Pancreas (tissue), 10 donors: ENCODE results near the gene SYCP2. TPM values are rescaled to one million over a fixed set of nuclear protein-coding genes. Genes with fewer than 3 reads are reported as not detected.
A peak's percentile ranks its signal among the peaks of the same experiment; 100 is the strongest.

Experiments used
- ATAC-seq, 4 donors: fragments of 200-7000 bp; cut with Tn5 transposase; one replicate each; pipeline versions ENCODE4 v1.8.0 to v1.9.1; 2020; ENCODE audit warnings: mild to moderate bottlenecking in 4 of 4, moderate library complexity in 4 of 4
- DNase-seq, 6 donors: peaks; one replicate each; pipeline ENCODE4 v3.0.0-alpha.2; 2020
- FAIRE-seq: peaks from 2 replicates; lab custom pipeline; 2012; peaks lifted over from hg19 to GRCh38; lab: Jason Lieb, UNC
- H3K27ac ChIP-seq, 4 donors: fragments of 200-600 bp; sonication (generic); 1 replicate in 3 of 4; 2 replicates in 1 of 4; pipeline versions ENCODE4 v1.5.0 to v1.8.0; 2020
- H3K27me3 ChIP-seq, 4 donors: fragments of 200-600 bp; one replicate each; pipeline ENCODE4 v1.8.0; 2021
- H3K36me3 ChIP-seq, 3 donors: fragments of 200-600 bp; sonication (generic) in 1 of 3; one replicate each; pipeline versions ENCODE4 v1.5.0 to v1.8.0; 2020 to 2021
- H3K4me1 ChIP-seq, 3 donors: fragments of 200-600 bp; one replicate each; pipeline ENCODE4 v1.8.0; 2021
- H3K4me3 ChIP-seq, 4 donors: fragments of 200-600 bp; sonication (generic) in 2 of 4; one replicate each; pipeline versions ENCODE4 v1.5.0 to v1.8.0; 2020 to 2021
- H3K9me3 ChIP-seq, 4 donors: fragments of 200-600 bp; one replicate each; pipeline ENCODE4 v1.8.0; 2021
- WGBS, 2 donors: extraction: QIAGEN DNeasy Blood & Tissue Kit; methylation state at CpG; one replicate each; pipeline ENCODE4 v1.1.7; 2013; 5-methylcytosine and 5-hydroxymethylcytosine counted together
- intact Hi-C, 3 donors: fragments of 100-400 bp; cut with DNase I; formaldehyde crosslinking; loops; one replicate each; pipeline versions ENCODE4 v1.11.1 to v1.14.2; 2022
- polyA plus RNA-seq, 2 donors: library from polyadenylated mRNA; stranded (reverse); fragments of 200-250 nt; gene quantifications; one replicate each; pipeline ENCODE4 v1.2.3, GENCODE V29; 2013
- total RNA-seq, 6 donors: library from RNA; stranded (reverse); fragmentation: NEBNext Ultra II Directional in 4 of 6; extraction: Animal tissue kit (Norgen Biotek cat#: 25700) in 4 of 6; gene quantifications; one replicate each; pipeline versions ENCODE4 v1.2.1 to v1.2.4, GENCODE V29; 2021 to 2023
- TF ChIP-seq, protein P1 (sequence below), 4 donors: fragments of 200-600 bp; sonication (generic) in 3 of 4; IDR thresholded peaks; one replicate each; pipeline versions ENCODE4 v1.5.0 to v1.8.0; 2021; ENCODE audit warnings: antibody characterized with exemption in 4 of 4
- donor health status: healthy with polysubstance abuse.
- donor health status: DM: no; HTN: no; CAD: no; lungs with moderate emphysema.
- donor health status: DM: no; HTN: no; CAD: no.
- donor health status: control.
- donor health status: control.
- donor health status: Bipolar disorder and iron deficiency.
- donor health status: DM: yes; HTN: yes; CAD: no.
- donor health status: DM: no; HTN: no; CAD: no.
- donor health status: DM: no; HTN: no; CAD: no.
- donor health status: DM: yes; HTN: yes; CAD: no.

Gene SYCP2
- total and polyA plus RNA-seq, 8 donors, result 1.3 to 4.7 (median 3.2) TPM

DNA sequence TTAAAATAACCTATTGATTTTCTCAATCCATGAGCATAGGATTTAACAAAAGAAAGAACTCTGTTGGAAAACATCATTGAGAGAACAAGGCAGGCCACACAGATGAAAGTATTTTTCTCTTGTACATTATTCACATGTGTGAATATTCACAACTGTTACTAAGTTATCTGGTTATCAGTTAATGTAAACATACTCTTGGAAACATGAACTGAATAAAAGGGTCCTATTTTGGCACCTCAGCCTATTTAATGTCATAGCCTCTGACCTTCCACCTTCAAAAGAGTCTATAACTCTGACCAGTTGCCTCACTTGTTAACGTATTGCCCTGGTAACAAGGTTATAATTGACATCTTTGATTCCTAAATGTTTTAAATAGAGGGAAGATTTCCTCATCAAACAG lies 8.1 kb downstream of the SYCP2 start:
- H3K4me3 ChIP-seq, result no peak overlapping the region
- H3K27ac ChIP-seq, result peak overlapping the region in 2 of 4 donors; percentile 40 to 83
- intact Hi-C loops, result no loop called here
- DNase-seq, result no peak
- peak; percentile 22 to 64 (median 50) for ATAC-seq
- no peaks in the 10 kb centered on the region for H3K27me3 ChIP-seq
- no peak for FAIRE-seq
- peaks cover 20 to 48% (median 39%) of the 10 kb centered on the region in 3 donors for H3K4me1 ChIP-seq
- H3K9me3 ChIP-seq, result no peaks in the 10 kb centered on the region
- TF ChIP-seq, protein P1, sequence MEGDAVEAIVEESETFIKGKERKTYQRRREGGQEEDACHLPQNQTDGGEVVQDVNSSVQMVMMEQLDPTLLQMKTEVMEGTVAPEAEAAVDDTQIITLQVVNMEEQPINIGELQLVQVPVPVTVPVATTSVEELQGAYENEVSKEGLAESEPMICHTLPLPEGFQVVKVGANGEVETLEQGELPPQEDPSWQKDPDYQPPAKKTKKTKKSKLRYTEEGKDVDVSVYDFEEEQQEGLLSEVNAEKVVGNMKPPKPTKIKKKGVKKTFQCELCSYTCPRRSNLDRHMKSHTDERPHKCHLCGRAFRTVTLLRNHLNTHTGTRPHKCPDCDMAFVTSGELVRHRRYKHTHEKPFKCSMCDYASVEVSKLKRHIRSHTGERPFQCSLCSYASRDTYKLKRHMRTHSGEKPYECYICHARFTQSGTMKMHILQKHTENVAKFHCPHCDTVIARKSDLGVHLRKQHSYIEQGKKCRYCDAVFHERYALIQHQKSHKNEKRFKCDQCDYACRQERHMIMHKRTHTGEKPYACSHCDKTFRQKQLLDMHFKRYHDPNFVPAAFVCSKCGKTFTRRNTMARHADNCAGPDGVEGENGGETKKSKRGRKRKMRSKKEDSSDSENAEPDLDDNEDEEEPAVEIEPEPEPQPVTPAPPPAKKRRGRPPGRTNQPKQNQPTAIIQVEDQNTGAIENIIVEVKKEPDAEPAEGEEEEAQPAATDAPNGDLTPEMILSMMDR (IDR thresholded peaks at IDR 0.05), result no peak
- 22 to 30% methylated on average over 1 of the region's 1 CpG for WGBS, 2 donors
- no peaks in the 10 kb centered on the region for H3K36me3 ChIP-seq

GRCh38 chr20:59923514-59923913 lies 9.9 kb downstream of the SYCP2 start:
- Histone ChIP-seq H3K27ac (peak overlapping the region in 1 of 4 donors; percentile 83), H3K4me3 (no peak overlapping the region), H3K4me1 (peaks cover 20 to 45% (median 38%) of the 10 kb centered on the region in 3 donors), H3K9me3 (no peaks in the 10 kb centered on the region), H3K36me3 (no peaks in the 10 kb centered on the region), H3K27me3 (no peaks in the 10 kb centered on the region)
- DNase-seq (no peak), ATAC-seq (peak; percentile 18 to 60 (median 54)), FAIRE-seq (no peak)
- 43 to 53% methylated on average over 1 of the region's 1 CpG for WGBS, 2 donors
- intact Hi-C loops, result no loop called here
- TF ChIP-seq, protein P1 (IDR thresholded peaks at IDR 0.05), result no peak

DNA sequence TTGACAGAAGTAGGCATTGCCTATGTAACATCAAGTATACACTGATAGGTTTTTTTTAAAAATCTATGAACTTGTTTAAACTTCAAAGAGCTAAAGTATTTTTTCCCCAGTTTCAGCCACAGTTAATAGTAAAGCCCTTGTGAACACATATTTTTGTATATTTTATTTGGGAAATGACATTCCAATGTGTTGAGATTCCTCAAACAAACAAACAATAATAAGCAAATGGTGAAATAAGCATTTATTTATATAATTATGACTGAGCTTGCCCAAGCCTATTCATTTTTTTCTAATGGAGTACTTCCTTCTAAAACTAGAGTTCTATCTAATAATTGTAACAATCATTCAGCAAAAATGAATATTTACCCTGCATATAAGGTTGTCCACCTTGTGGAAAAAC lies 12.5 kb downstream of the SYCP2 start:
- H3K4me3 ChIP-seq, result no peak overlapping the region
- H3K9me3 ChIP-seq, result no peaks in the 10 kb centered on the region
- H3K4me1 ChIP-seq, result peaks cover 15 to 30% (median 24%) of the 10 kb centered on the region in 3 donors
- DNase-seq, result no peak
- TF ChIP-seq, protein P1 (IDR thresholded peaks at IDR 0.05), result no peak
- ATAC-seq, result no peak
- H3K36me3 ChIP-seq, result no peaks in the 10 kb centered on the region
- FAIRE-seq, result no peak
- H3K27me3 ChIP-seq, result no peaks in the 10 kb centered on the region
- intact Hi-C loops, result no loop called here
- peak overlapping the region in 1 of 4 donors; percentile 19 for H3K27ac ChIP-seq

- Histone ChIP-seq H3K4me1 (no peaks in the 10 kb centered on the region), H3K27me3 (no peaks in the 10 kb centered on the region), H3K36me3 (no peaks in the 10 kb centered on the region), H3K4me3 (no peak overlapping the region), H3K9me3 (no peaks in the 10 kb centered on the region), H3K27ac (no peak overlapping the region)
- intact Hi-C loops, result no loop called here
- TF ChIP-seq, protein P1 (IDR thresholded peaks at IDR 0.05), result no peak
- DNase-seq, result no peak
- ATAC-seq, result no peak
- no peak for FAIRE-seq
- 91 to 92% methylated on average over 4 of the region's 4 CpGs for WGBS, 2 donors
These were observed 20.8 kb downstream of the SYCP2 start for GRCh38 chr20:59912609-59913008.

- no peak for DNase-seq
- intact Hi-C loops, result no loop called here
- no peaks in the 10 kb centered on the region for H3K4me1 ChIP-seq
- ATAC-seq, result no peak
- FAIRE-seq, result no peak
- no peaks in the 10 kb centered on the region for H3K27me3 ChIP-seq
- H3K9me3 ChIP-seq, result no peaks in the 10 kb centered on the region
- TF ChIP-seq, protein P1 (IDR thresholded peaks at IDR 0.05), result no peak
- H3K36me3 ChIP-seq, result no peaks in the 10 kb centered on the region
- WGBS, 2 donors, result 72 to 79% methylated on average over 2 of the region's 2 CpGs
- no peak overlapping the region for H3K27ac ChIP-seq
- H3K4me3 ChIP-seq, result no peak overlapping the region
These were observed 22.4 kb downstream of the SYCP2 start for GRCh38 chr20:59911041-59911440.
